HUES64 (cell line): ENCODE results near the gene STUB1.

ENCODE experiments used
- H3K27ac ChIP-seq: 2 replicates; pipeline ENCODE4 v1.7.0; 2013; ENCODE audit warnings: low read depth, low read length, inconsistent platforms
- H3K27me3 ChIP-seq: 2 replicates; pipeline ENCODE4 v1.6.1; 2013; ENCODE audit warnings: mild to moderate bottlenecking, low read length; ENCODE audit not compliant: insufficient read depth
- H3K36me3 ChIP-seq: 2 replicates; pipeline ENCODE4 v1.6.1; 2013; ENCODE audit warnings: mild to moderate bottlenecking, low read length; ENCODE audit not compliant: insufficient read depth
- H3K4me1 ChIP-seq: 2 replicates; pipeline ENCODE4 v1.6.1; 2013; ENCODE audit warnings: mild to moderate bottlenecking, low read length, moderate library complexity; ENCODE audit not compliant: insufficient read depth
- H3K4me3 ChIP-seq: 2 replicates; pipeline ENCODE4 v1.5.1; 2013; ENCODE audit warnings: mild to moderate bottlenecking, low read length, moderate library complexity
- H3K9ac ChIP-seq: 2 replicates; pipeline ENCODE4 v1.6.1; 2013; ENCODE audit warnings: mild to moderate bottlenecking, low read depth, low read length
- H3K9me3 ChIP-seq: 2 replicates; pipeline ENCODE4 v1.6.1; 2013; ENCODE audit warnings: low read depth, low read length; ENCODE audit not compliant: insufficient read depth
- WGBS: fragments of 150-250, 120-280 bp; methylation state at CpG from one replicate; pipeline ENCODE4 v1.1.7; 2013; ENCODE audit warnings: missing lambda C conversion rate; 5-methylcytosine and 5-hydroxymethylcytosine counted together

Gene STUB1

GRCh38 chr16:725463-726187, 45.4 kb downstream of the STUB1 start:
- Histone ChIP-seq H3K9me3 (no peaks in the 10 kb centered on the region), H3K4me3 (no peak overlapping the region), H3K4me1 (no peaks in the 10 kb centered on the region; the same call in 1 of the 2 replicates), H3K9ac (no peak overlapping the region), H3K36me3 (peaks cover 5% of the 10 kb centered on the region; the same call in 1 of the 2 replicates), H3K27me3 (peaks cover 24% of the 10 kb centered on the region), H3K27ac (no peak overlapping the region)
- 91% methylated on average over 22 of the region's 23 CpGs for whole genome bisulfite sequencing

GRCh38 chr16:726188-726437, 45.9 kb downstream of the STUB1 start:
- H3K4me1 ChIP-seq = no peaks in the 10 kb centered on the region; the same call in 1 of the 2 replicates
- peaks cover 5% of the 10 kb centered on the region; the same call in 1 of the 2 replicates for H3K36me3 ChIP-seq
- peaks cover 24% of the 10 kb centered on the region for H3K27me3 ChIP-seq
- H3K27ac ChIP-seq = no peak overlapping the region; the same call in 1 of the 2 replicates
- no peaks in the 10 kb centered on the region for H3K9me3 ChIP-seq
- H3K9ac ChIP-seq = peak overlapping the region; percentile 60; the same call in 1 of the 2 replicates
- WGBS = 39% methylated on average over 9 of the region's 9 CpGs
- H3K4me3 ChIP-seq = peak overlapping the region; percentile 63

GRCh38 chr16:726438-727290, 46.5 kb downstream of the STUB1 start, which contains the start of the genes CCDC78 and HAGHL:
TSS of gene CCDC78 (minus strand) at chr16:726443. CDS start at chr16:726367, 76 bp downstream.
TSS of gene HAGHL (plus strand) at chr16:727106. CDS start at chr16:727510, 404 bp downstream.
- peak within 1 kb of the TSS; percentile 60 for H3K9ac ChIP-seq
- H3K27ac ChIP-seq = peak within 1 kb of the TSS; percentile 60; the same call in 1 of the 2 replicates
- peaks cover 24% of the 10 kb centered on the region for H3K27me3 ChIP-seq
- H3K36me3 ChIP-seq = peaks cover 7% of the 10 kb centered on the region; the same call in 1 of the 2 replicates
- no peaks in the 10 kb centered on the region; the same call in 1 of the 2 replicates for H3K4me1 ChIP-seq
- H3K4me3 ChIP-seq = peak within 1 kb of the TSS; percentile 64
- 3% methylated on average over 88 of the region's 88 CpGs for WGBS
- H3K9me3 ChIP-seq = no peaks in the 10 kb centered on the region

- WGBS = 2% methylated on average over 61 of the region's 61 CpGs
- H3K9me3 ChIP-seq = no peaks in the 10 kb centered on the region
- peak overlapping the region; percentile 42 for H3K9ac ChIP-seq
- peaks cover 7% of the 10 kb centered on the region; the same call in 1 of the 2 replicates for H3K36me3 ChIP-seq
- H3K4me3 ChIP-seq = peak overlapping the region; percentile 64
- no peaks in the 10 kb centered on the region; the same call in 1 of the 2 replicates for H3K4me1 ChIP-seq
- H3K27me3 ChIP-seq = peaks cover 24% of the 10 kb centered on the region
- no peak overlapping the region for H3K27ac ChIP-seq
These were observed 47.2 kb downstream of the STUB1 start for GRCh38 chr16:727291-727977.

- H3K36me3 ChIP-seq = peaks cover 7% of the 10 kb centered on the region
- H3K4me3 ChIP-seq = peak overlapping the region; percentile 64
- H3K9me3 ChIP-seq = no peaks in the 10 kb centered on the region
- H3K9ac ChIP-seq = peak overlapping the region; percentile 69
- peaks cover 24% of the 10 kb centered on the region for H3K27me3 ChIP-seq
- H3K27ac ChIP-seq = no peak overlapping the region
- 1% methylated on average over 76 of the region's 80 CpGs for whole genome bisulfite sequencing
- H3K4me1 ChIP-seq = no peaks in the 10 kb centered on the region; the same call in 1 of the 2 replicates
These were observed 48.1 kb downstream of the STUB1 start for GRCh38 chr16:728131-728889.

GRCh38 chr16:728890-729744, 48.9 kb downstream of the STUB1 start:
- 75% methylated on average over 55 of the region's 55 CpGs for WGBS
- Histone ChIP-seq H3K9ac (peak overlapping the region; percentile 69; the same call in 1 of the 2 replicates), H3K4me3 (peak overlapping the region; percentile 64), H3K27me3 (peaks cover 24% of the 10 kb centered on the region), H3K36me3 (peaks cover 12% of the 10 kb centered on the region), H3K27ac (no peak overlapping the region), H3K9me3 (no peaks in the 10 kb centered on the region), H3K4me1 (no peaks in the 10 kb centered on the region; the same call in 1 of the 2 replicates)

- Histone ChIP-seq H3K27ac (no peak overlapping the region), H3K9ac (no peak overlapping the region), H3K9me3 (no peaks in the 10 kb centered on the region), H3K27me3 (peaks cover 24% of the 10 kb centered on the region), H3K4me1 (no peaks in the 10 kb centered on the region; the same call in 1 of the 2 replicates), H3K4me3 (no peak overlapping the region), H3K36me3 (peaks cover 15% of the 10 kb centered on the region)
- WGBS = 92% methylated on average over 37 of the region's 37 CpGs
These were observed 49.8 kb downstream of the STUB1 start for GRCh38 chr16:729768-730665.

GRCh38 chr16:730666-731509, 50.7 kb downstream of the STUB1 start:
- H3K27ac ChIP-seq = no peak overlapping the region
- 89% methylated on average over 22 of the region's 22 CpGs for WGBS

More at GRCh38 chr16:730666-731509, 50.7 kb downstream of the STUB1 start:
- H3K4me3 ChIP-seq = no peak overlapping the region
- no peaks in the 10 kb centered on the region; the same call in 1 of the 2 replicates for H3K4me1 ChIP-seq
- H3K36me3 ChIP-seq = peaks cover 20% of the 10 kb centered on the region
- H3K27me3 ChIP-seq = peaks cover 17% of the 10 kb centered on the region
- no peak overlapping the region for H3K9ac ChIP-seq
- no peaks in the 10 kb centered on the region for H3K9me3 ChIP-seq
